Central memory CD8-positive, alpha-beta T cell (primary cell): ENCODE data around the gene ELOA.
"Not testable (repeated sequence)": the region's sequence is repeated elsewhere in the genome, so short reads cannot be mapped to it uniquely, and the experiment has no call there.

Source experiments
- ATAC-seq: fragments of 150-1000 bp; cut with Tn5 transposase; replicated peaks from 2 replicates; pipeline ENCODE4 v1.10.0; 2022; ENCODE audit warnings: mild to moderate bottlenecking, moderate FRiP score, moderate number of reproducible peaks; ENCODE audit not compliant: poor library complexity, severe bottlenecking; ENCODE audit errors: extremely low read depth
- DNase-seq, 2 donors: peaks; one replicate each; pipeline ENCODE4 v3.0.0; 2021; ENCODE audit warnings: low spot score in 2 of 2
- H3K27ac Mint-ChIP-seq: one replicate; pipeline ENCODE4 v1.8.0; 2022; ENCODE audit warnings: low read depth, mild to moderate bottlenecking, moderate library complexity, mixed read lengths
- H3K27me3 Mint-ChIP-seq: one replicate; pipeline ENCODE4 v1.8.0; 2022; ENCODE audit warnings: mixed read lengths
- H3K36me3 Mint-ChIP-seq: one replicate; pipeline ENCODE4 v1.8.0; 2022; ENCODE audit warnings: mild to moderate bottlenecking, moderate library complexity, mixed read lengths; ENCODE audit not compliant: insufficient read depth
- H3K4me1 Mint-ChIP-seq: one replicate; pipeline ENCODE4 v1.8.0; 2022; ENCODE audit warnings: mixed read lengths
- H3K4me3 Mint-ChIP-seq: one replicate; pipeline ENCODE4 v1.8.0; 2022; ENCODE audit warnings: mild to moderate bottlenecking, moderate library complexity, mixed read lengths
- H3K9me3 Mint-ChIP-seq: one replicate; pipeline ENCODE4 v1.8.0; 2022; ENCODE audit warnings: mixed read lengths

ELOA gene

GRCh38 chr1:23793861-23794731 is 50.8 kb downstream of the ELOA start:
- no peak overlapping the region for H3K27ac Mint-ChIP-seq

GRCh38 chr1:23794732-23795182 is 51.5 kb downstream of the ELOA start:
- not testable (repeated sequence) for H3K9me3 Mint-ChIP-seq, H3K27ac Mint-ChIP-seq, ATAC-seq, DNase-seq, H3K27me3 Mint-ChIP-seq, H3K4me3 Mint-ChIP-seq
- Mint-ChIP-seq H3K36me3 (peaks cover 27% of the 10 kb centered on the region), H3K4me1 (peaks cover 41% of the 10 kb centered on the region)

More at GRCh38 chr1:23793861-23794731, 50.8 kb downstream of the ELOA start:
- H3K9me3 Mint-ChIP-seq, result no peaks in the 10 kb centered on the region
- H3K36me3 Mint-ChIP-seq, result peaks cover 27% of the 10 kb centered on the region
- no peaks in the 10 kb centered on the region for H3K27me3 Mint-ChIP-seq
- H3K4me1 Mint-ChIP-seq, result peaks cover 37% of the 10 kb centered on the region
- DNase-seq (no peak), ATAC-seq (no peak)
- no peak overlapping the region for H3K4me3 Mint-ChIP-seq

DNA sequence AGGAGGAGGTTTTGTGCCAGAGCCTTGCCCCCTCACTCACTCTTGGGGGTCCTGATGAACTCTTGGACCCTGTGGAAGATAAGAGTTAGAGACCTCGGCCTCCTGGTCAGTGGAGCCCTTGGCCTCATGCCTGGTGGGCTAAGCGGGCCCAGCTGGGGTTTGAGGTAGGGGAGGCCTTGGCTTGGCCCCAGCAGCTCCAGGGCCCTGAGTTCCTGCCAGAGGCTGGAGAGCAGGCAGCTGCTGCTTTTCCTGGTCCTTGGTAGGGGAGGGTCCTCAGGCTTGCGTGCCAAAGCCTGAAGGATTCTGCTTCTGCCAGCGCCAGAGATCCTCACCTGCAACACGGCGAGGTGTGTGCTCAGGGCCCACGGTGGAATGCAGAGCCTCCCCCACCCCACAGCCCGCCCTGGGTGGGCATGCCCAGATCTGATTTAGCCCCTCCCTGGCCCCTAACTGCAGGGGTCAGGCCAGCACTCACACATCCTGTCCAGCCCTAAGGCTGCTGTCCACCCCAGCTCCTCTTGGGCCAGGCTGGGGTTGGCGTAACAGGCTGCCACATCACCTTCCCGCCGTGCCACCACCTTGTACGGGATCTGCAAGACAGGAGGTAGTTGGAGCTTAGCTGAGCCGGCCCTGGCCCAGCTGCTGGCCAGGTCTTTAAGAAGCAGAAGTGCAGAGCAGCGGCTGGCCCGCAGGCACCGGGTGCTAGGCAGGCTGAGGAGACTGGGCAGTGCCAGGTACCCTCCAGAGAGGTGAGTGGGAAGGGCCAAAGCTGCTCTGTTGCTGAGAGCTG is 52.6 kb downstream of the ELOA start:
- Mint-ChIP-seq H3K27ac (no peak overlapping the region), H3K9me3 (no peaks in the 10 kb centered on the region), H3K4me1 (peaks cover 38% of the 10 kb centered on the region), H3K36me3 (peaks cover 21% of the 10 kb centered on the region), H3K27me3 (no peaks in the 10 kb centered on the region), H3K4me3 (no peak overlapping the region)
- DNase-seq (no peak), ATAC-seq (no peak)

DNA sequence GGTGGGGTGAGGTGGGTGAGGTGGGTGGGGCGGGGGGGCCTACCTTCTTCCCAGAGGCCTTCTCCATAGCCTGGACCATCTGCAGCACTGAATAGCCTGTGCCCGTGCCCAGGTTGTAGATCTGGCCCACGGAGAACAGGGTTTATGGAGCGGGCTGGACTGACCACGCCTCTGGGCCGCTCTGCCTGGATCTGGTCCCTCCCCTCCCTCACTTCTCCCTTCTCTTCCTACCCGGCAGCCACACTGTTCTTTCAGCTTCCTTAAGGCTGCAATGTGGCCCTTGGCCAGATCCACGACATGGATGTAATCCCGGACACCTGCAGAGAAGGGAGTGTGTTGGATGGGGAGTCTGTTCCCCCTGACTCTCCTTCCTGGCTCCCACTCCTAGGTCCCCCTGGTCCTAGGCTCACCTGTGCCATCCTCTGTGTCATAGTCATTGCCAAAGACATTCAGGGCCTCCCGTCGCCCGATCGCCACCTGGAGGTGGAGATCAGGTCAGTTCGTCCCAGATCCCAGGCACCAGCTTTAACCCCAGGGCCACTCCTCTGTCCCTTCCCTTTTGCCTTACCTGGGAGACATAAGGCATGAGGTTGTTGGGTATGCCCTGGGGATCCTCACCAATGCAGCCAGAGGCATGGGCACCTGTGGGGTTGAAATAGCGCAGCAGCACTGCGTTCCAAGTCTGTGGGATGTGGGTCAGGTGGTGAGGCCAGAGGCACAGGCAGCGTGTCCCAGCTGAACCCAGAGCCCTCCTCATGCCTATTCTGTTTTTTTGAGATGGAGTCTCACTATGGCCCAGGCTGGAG is 53.4 kb downstream of the ELOA start:
- peaks cover 34% of the 10 kb centered on the region for H3K4me1 Mint-ChIP-seq
- H3K27me3 Mint-ChIP-seq, result no peaks in the 10 kb centered on the region
- H3K27ac Mint-ChIP-seq, result peak overlapping the region; percentile 46
- DNase-seq (no peak), ATAC-seq (no peak)
- no peak overlapping the region for H3K4me3 Mint-ChIP-seq
- no peaks in the 10 kb centered on the region for H3K9me3 Mint-ChIP-seq
- H3K36me3 Mint-ChIP-seq, result peaks cover 16% of the 10 kb centered on the region

DNA sequence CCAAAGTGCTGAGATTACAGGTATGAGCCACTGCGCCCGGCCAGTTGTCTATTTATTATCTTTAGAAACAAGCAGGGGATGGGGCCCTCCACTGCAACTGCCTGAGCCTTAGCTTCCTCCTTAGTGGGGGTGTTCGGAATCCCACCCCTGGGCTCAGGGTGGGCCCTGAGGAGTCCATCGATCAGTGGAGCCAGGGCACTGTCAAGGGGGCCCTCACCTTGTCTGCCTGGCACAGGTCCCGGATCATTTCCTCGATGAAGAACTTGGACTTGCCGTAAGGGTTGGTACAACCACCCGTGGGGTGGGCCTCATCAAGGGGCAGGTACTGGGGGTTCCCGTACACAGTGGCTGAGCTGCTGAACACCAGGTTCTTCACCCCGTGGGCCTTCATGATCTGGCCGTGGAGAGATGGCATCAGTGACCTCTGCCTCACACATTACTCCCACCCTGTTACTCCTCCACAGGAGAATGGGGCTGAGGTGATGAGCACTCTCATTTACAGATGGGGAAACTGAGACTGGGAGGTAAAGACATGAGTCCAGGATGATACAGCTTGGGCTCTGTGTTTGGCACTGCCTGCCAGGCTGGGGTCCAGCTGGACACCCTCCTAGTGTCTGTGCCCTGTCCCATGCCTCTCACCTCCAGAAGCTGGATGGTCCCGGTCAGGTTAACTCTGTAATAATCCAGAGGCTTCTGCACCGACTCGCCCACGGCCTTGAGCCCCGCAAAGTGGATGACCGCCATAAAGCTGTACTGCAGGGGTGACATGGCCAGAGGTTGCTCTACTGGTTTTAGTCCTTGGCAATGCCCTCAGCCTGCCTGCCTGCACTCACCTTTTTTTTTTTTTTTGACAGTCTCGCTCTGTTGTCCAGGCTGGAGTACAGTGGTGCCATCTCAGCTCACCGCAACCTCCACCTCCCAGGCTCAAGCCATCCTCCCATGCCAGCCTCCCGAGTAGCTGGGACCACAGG is 54.5 kb downstream of the ELOA start:
- DNase-seq (no peak), ATAC-seq (no peak)
- Mint-ChIP-seq H3K27me3 (no peaks in the 10 kb centered on the region), H3K36me3 (peaks cover 13% of the 10 kb centered on the region), H3K9me3 (no peaks in the 10 kb centered on the region), H3K4me1 (peaks cover 24% of the 10 kb centered on the region), H3K4me3 (no peak overlapping the region), H3K27ac (no peak overlapping the region)

- Mint-ChIP-seq H3K9me3 (no peaks in the 10 kb centered on the region), H3K27me3 (no peaks in the 10 kb centered on the region), H3K27ac (peak overlapping the region; percentile 41), H3K36me3 (peaks cover 7% of the 10 kb centered on the region), H3K4me3 (no peak overlapping the region), H3K4me1 (peaks cover 19% of the 10 kb centered on the region)
- no peak for ATAC-seq
- DNase-seq, result no peak
These were observed 55.4 kb downstream of the ELOA start for GRCh38 chr1:23798662-23799142.

GRCh38 chr1:23799255-23799569 is 55.9 kb downstream of the ELOA start:
- Mint-ChIP-seq H3K4me3 (peak overlapping the region; percentile 84), H3K27me3 (no peaks in the 10 kb centered on the region), H3K9me3 (no peaks in the 10 kb centered on the region), H3K27ac (peak overlapping the region; percentile 1), H3K4me1 (peaks cover 19% of the 10 kb centered on the region), H3K36me3 (peaks cover 7% of the 10 kb centered on the region)
- DNase-seq, result no peak
- no peak for ATAC-seq

GRCh38 chr1:23799570-23800399 is 56.5 kb downstream of the ELOA start:
- peaks cover 8% of the 10 kb centered on the region for H3K36me3 Mint-ChIP-seq
- H3K9me3 Mint-ChIP-seq, result no peaks in the 10 kb centered on the region
- DNase-seq, result no peak
- peak overlapping the region; percentile 67 for H3K27ac Mint-ChIP-seq
- peak overlapping the region; percentile 84 for H3K4me3 Mint-ChIP-seq
- H3K27me3 Mint-ChIP-seq, result no peaks in the 10 kb centered on the region
- ATAC-seq, result no peak
- H3K4me1 Mint-ChIP-seq, result peaks cover 19% of the 10 kb centered on the region

DNA sequence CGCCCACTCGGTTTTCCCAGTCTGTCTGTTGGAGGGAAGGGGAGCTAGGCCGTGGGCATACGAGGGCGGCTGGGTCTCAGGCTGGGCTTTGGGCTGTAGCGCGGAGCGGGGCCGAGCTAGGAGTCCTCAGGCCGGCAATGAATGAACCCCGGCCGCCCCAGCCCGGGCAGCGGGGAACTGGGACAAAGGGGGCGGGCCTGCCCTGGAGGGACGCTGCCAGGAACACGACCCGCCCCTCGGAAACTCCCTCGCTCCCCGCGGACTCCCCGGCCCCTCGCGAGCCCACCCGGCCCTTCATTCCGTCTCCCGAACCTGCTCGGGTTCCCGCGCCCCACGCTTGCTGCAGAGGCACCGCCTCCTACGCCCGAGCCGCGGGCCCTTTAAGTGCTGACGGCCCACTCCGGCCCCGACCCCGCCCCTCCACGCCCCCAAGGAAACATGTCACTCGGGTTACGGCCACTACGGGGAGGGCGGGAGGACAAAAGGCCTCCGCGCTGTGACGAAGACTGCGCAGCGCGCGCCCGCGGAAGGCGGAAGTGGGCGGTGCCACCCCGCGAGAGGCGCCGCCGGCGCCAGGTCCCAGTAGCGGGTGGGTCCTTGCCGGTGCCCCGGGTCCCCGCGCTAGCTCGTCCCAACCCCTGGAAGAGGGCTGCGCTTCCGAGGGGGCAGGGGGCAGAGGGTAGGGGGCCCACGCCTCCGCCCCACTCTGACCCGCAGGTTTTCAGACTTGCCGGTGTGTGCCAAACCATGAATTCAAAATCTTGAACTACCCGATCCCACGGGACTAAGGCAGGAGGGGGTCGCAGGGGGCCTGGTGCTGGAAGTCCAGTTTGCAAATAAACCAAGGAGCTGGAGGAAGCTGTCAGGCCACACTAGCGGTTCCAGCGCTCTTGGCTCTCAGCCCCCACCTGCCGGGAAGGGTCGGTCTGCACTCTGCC is 57.4 kb downstream of the ELOA start, which contains the start of gene GALE:
Gene GALE, minus strand, starts transcription at position 355 of the 938 bp plus-strand sequence. CDS start 1,747 bp downstream, outside the sequence.
- DNase-seq (peak; percentile 85 to 92), ATAC-seq (peak; percentile 91)
- Mint-ChIP-seq H3K4me1 (peaks cover 19% of the 10 kb centered on the region), H3K4me3 (peak within 1 kb of the TSS; percentile 84), H3K27ac (peak within 1 kb of the TSS; percentile 67), H3K27me3 (no peaks in the 10 kb centered on the region), H3K36me3 (peaks cover 6% of the 10 kb centered on the region), H3K9me3 (no peaks in the 10 kb centered on the region)

DNA sequence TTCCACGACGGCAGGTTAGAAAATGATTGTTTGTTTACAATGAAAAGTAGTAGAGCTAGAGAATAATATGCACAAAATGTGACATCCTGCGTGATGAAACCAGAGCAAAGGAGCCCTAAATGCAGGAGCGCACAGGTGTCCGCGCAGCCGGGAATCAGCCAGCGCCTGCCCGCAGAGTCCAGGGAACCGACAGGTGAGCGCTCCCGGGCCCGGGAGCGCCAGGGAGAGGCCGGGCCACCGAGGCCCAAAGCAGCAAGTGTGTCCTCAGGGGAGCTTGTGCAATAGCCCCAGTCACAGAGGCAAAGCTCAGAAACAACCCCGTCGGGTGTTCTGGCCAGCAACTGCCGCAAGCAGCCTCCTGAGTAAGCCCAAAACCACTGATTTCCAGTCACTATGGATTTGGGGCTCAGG is 58.1 kb downstream of the ELOA start:
- H3K27ac Mint-ChIP-seq, result peak overlapping the region; percentile 67
- ATAC-seq (no peak), DNase-seq (no peak)
- H3K36me3 Mint-ChIP-seq, result peaks cover 6% of the 10 kb centered on the region
- H3K27me3 Mint-ChIP-seq, result no peaks in the 10 kb centered on the region
- no peaks in the 10 kb centered on the region for H3K9me3 Mint-ChIP-seq
- peak overlapping the region; percentile 84 for H3K4me3 Mint-ChIP-seq
- H3K4me1 Mint-ChIP-seq, result peaks cover 19% of the 10 kb centered on the region
